ENCODE data around the gene IL21R.

Gene IL21R

DNA sequence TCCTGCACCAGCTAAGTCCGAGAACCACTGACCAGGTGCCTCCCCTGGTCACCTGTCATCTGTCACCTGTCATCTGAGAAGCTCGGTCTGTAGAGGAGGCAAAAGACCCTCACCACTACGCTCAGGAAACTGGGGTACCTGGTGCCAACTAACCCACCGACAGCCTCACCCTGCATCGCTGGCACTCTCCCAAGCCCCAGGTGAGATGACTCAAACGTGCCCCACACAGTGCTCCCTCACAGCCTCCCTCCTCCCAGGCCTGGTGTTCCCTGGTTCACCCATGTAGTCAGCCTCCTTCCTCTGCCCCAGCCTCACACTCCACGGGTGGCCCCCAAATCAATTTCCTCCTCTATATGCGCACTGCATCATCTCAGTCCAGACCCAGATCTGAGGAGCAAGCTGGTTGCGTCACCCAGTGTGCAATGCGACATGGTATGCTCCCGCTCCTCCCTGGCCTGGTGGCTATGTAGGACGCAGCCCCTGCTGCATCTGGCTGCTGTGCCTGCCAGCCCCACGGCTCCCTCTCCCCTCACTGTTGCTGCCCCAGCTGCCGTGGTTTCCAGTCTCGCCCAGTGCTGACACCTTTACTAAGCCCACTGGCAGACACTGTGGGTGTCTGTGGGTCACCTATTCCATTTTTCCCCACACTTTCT, 79.4 kb downstream of the IL21R start:
- Histone ChIP-seq H3K4me3 (ENCODE audit: low read length) (no peak overlapping the region), H3K9me2 (replicated peaks; ENCODE audit: control insufficient read depth, low read length) (no peaks in the 10 kb centered on the region), H3K9me3 (ENCODE audit: control insufficient read depth, insufficient read depth, low read length) (no peaks in the 10 kb centered on the region), H3K4me2 (ENCODE audit: low read length) (no peak overlapping the region), H4K20me1 (ENCODE audit: control insufficient read depth, insufficient read depth, low read depth, low read length) (no peaks in the 10 kb centered on the region), H3K27me3 (ENCODE audit: control insufficient read depth, low read length) (no peaks in the 10 kb centered on the region), H3K27ac (ENCODE audit: low read depth, low read length) (no peak overlapping the region), H3F3A (ENCODE audit: control insufficient read depth, insufficient read depth) (no peaks in the 10 kb centered on the region), H3K79me2 (ENCODE audit: control insufficient read depth, low read length) (no peaks in the 10 kb centered on the region), H3K36me3 (ENCODE audit: control insufficient read depth, low read length) (peaks cover 63% of the 10 kb centered on the region), H3K4me1 (ENCODE audit: control insufficient read depth, low read length) (no peaks in the 10 kb centered on the region)
- TF ChIP-seq EZH2phosphoT487 (IDR thresholded peaks at IDR 0.05; ENCODE audit: borderline replicate concordance, low read length), result no peak
- TF ChIP-seq, protein P1, sequence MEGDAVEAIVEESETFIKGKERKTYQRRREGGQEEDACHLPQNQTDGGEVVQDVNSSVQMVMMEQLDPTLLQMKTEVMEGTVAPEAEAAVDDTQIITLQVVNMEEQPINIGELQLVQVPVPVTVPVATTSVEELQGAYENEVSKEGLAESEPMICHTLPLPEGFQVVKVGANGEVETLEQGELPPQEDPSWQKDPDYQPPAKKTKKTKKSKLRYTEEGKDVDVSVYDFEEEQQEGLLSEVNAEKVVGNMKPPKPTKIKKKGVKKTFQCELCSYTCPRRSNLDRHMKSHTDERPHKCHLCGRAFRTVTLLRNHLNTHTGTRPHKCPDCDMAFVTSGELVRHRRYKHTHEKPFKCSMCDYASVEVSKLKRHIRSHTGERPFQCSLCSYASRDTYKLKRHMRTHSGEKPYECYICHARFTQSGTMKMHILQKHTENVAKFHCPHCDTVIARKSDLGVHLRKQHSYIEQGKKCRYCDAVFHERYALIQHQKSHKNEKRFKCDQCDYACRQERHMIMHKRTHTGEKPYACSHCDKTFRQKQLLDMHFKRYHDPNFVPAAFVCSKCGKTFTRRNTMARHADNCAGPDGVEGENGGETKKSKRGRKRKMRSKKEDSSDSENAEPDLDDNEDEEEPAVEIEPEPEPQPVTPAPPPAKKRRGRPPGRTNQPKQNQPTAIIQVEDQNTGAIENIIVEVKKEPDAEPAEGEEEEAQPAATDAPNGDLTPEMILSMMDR (IDR thresholded peaks at IDR 0.05; ENCODE audit: low read depth, low read length, poor library complexity, severe bottlenecking), result no peak

DNA sequence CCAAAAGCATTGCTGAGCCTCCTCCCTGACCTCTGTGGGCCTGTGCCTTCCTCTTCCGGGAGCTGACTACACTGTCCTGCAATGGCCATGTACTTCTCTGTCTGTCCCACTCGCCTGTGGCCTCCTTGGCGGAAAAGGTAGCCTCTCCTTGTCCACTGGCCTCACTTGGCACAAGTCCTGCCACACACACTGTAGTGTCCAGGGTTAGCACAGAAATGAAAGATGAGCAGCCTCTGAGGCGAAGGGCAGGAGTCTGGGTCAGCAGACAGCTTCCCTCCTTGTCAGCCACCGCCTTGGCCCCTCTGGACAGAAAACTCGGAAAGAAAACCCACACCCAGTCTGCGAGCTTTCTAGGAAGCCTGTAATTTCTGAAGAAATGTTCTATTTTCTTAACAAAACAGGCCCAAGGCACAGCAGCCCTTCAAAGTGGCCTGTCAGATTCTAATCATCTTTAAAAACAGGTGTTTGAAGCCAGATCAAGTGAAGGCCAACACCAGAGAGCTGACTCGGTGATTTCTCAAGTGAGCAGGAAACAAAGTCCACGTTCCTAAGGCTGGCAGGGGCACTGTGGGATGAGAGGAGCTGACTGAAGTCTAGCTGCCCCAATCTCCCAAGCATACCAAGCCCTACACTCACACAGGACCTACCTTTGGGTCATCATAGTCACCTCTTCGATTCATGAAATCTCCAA, 80.6 kb downstream of the IL21R start:
- no peaks in the 10 kb centered on the region for H4K20me1 ChIP-seq (ENCODE audit: control insufficient read depth, insufficient read depth, low read depth, low read length)
- H3K27ac ChIP-seq (ENCODE audit: low read depth, low read length), result no peak overlapping the region
- peaks cover 64% of the 10 kb centered on the region for H3K36me3 ChIP-seq (ENCODE audit: control insufficient read depth, low read length)
- no peak overlapping the region for H3K4me3 ChIP-seq (ENCODE audit: low read length)
- TF ChIP-seq, protein P1 (IDR thresholded peaks at IDR 0.05; ENCODE audit: low read depth, low read length, poor library complexity, severe bottlenecking), result no peak
- TF ChIP-seq EZH2phosphoT487 (IDR thresholded peaks at IDR 0.05; ENCODE audit: borderline replicate concordance, low read length), result no peak
- H3K79me2 ChIP-seq (ENCODE audit: control insufficient read depth, low read length), result no peaks in the 10 kb centered on the region
- H3K4me1 ChIP-seq (ENCODE audit: control insufficient read depth, low read length), result no peaks in the 10 kb centered on the region
- H3K9me3 ChIP-seq (ENCODE audit: control insufficient read depth, insufficient read depth, low read length), result no peaks in the 10 kb centered on the region
- no peaks in the 10 kb centered on the region for H3F3A ChIP-seq (ENCODE audit: control insufficient read depth, insufficient read depth)
- no peak overlapping the region for H3K4me2 ChIP-seq (ENCODE audit: low read length)
- no peaks in the 10 kb centered on the region for H3K27me3 ChIP-seq (ENCODE audit: control insufficient read depth, low read length)
- no peaks in the 10 kb centered on the region for H3K9me2 ChIP-seq (replicated peaks; ENCODE audit: control insufficient read depth, low read length)

DNA sequence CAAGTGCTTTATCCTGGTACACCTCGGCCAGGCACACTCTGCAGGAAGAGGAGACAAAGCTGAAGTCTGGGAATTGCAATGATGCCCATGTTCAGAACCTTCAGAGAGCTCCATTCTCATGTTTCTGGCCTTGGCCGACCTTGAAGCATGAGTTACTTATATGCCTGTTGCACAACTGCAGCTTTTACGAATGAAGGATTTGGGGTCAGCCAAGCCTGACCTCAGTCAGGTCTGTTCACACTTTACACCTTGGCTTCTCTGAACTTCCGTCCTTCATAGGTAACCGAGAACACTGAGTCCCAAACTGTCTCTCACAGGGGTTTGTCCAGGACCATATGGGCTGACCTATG, 81.1 kb downstream of the IL21R start:
- H3K4me1 ChIP-seq (ENCODE audit: control insufficient read depth, low read length), result no peaks in the 10 kb centered on the region
- H3K9me2 ChIP-seq (replicated peaks; ENCODE audit: control insufficient read depth, low read length), result no peaks in the 10 kb centered on the region
- no peak overlapping the region for H3K27ac ChIP-seq (ENCODE audit: low read depth, low read length)
- no peaks in the 10 kb centered on the region for H3K79me2 ChIP-seq (ENCODE audit: control insufficient read depth, low read length)
- H3K36me3 ChIP-seq (ENCODE audit: control insufficient read depth, low read length), result peaks cover 63% of the 10 kb centered on the region
- H3K4me3 ChIP-seq (ENCODE audit: low read length), result no peak overlapping the region
- H3K9me3 ChIP-seq (ENCODE audit: control insufficient read depth, insufficient read depth, low read length), result no peaks in the 10 kb centered on the region
- no peaks in the 10 kb centered on the region for H3K27me3 ChIP-seq (ENCODE audit: control insufficient read depth, low read length)
- H3K4me2 ChIP-seq (ENCODE audit: low read length), result no peak overlapping the region
- H4K20me1 ChIP-seq (ENCODE audit: control insufficient read depth, insufficient read depth, low read depth, low read length), result 0 out of 2 replicates have a peak, but pooled peaks cover under 1% of the 10 kb centered on the region
- H3F3A ChIP-seq (ENCODE audit: control insufficient read depth, insufficient read depth), result no peaks in the 10 kb centered on the region
- TF ChIP-seq EZH2phosphoT487 (IDR thresholded peaks at IDR 0.05; ENCODE audit: borderline replicate concordance, low read length), result no peak
- TF ChIP-seq, protein P1 (IDR thresholded peaks at IDR 0.05; ENCODE audit: low read depth, low read length, poor library complexity, severe bottlenecking), result no peak
